Right renal cortex interstitium (tissue), 3 donors: ENCODE measurements around the gene BTBD16. TPM values are rescaled to one million over a fixed set of nuclear protein-coding genes. Genes with fewer than 3 reads are reported as not detected.

Experiments
- DNase-seq, 3 donors: peaks; one replicate each; pipeline ENCODE4 v3.0.0-alpha.2; 2013; ENCODE audit warnings: low read depth in 3 of 3, low spot score in 2 of 3
- polyA plus RNA-seq, 3 donors: library from polyadenylated mRNA; unstranded; fragments of 120-200 nt; gene quantifications; one replicate each; pipeline ENCODE4 v1.2.1, GENCODE V29; 2013; ENCODE audit not compliant: insufficient read length in 3 of 3

Gene BTBD16
- 1 to 10 TPM in 1 of 3 donors, under 1 TPM in 2; 0.36 to 1.6 (median 0.60) TPM for polyA plus RNA-seq

DNA sequence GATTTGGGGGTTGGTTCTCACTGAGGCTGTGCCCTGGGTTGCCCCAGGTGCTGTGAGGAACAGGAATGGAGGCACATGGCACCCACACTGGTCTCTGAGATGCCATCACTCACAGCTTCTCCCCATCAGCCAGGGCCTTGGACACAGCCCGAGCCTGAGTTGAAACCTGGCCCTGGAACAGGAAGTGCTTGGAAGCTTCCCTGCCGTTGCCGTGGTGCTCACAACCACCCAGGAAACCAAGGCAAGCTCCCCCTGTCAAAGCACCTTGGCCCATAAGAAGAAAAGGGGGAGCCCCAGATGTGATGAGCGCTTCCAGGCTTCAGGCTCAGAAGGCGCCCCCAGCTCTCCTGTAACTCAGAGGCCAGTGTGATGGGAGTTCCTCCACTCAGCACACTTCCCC is at the start of gene BTBD16:
Gene BTBD16 (plus strand): TSS at position 221 of the 400 bp plus-strand sequence. CDS start 3,786 bp downstream, outside the sequence.
- DNase-seq, result no peak

DNA sequence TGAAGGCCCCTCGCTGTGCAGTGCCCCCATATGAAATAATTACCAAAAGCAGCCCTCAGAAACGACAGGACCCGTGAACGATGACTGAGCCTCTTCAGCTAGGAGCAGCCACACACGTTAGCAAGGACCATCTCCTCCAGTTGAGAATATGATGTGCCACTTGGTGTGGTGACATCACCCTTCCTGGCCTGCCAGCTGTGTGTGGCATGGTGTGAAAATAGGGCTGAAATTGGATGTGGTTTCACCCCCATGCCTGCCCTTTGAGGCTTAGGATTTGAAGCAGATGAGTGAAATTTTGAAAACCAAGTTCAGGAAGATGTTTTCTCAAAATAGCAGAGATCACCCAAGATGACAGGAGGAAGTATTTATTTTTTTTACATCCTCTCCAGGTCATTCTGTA is 49.1 kb upstream of the BTBD16 start:
- no peak for DNase-seq

DNA sequence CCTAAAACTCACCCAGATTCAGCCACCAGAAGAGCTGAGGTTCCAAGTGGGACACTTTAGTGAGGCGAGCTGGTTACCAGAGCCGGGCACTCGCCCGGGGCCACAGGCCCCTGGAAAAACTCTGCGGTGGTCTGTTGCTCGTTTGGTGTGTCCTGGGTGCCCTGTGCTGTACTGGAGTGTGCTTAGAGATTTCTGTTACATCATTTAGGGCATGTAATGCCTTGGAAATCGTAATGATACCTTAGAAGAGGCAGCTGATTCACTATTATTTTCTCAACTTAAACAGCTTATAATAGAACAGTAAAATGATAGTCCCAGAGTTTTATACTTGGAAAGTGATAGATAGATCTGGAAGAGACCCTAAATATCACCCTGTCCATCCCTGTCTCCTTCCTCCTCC is 48.5 kb upstream of the BTBD16 start:
- no peak for DNase-seq

- no peak for DNase-seq
These were observed 46.9 kb upstream of the BTBD16 start for GRCh38 chr10:122224159-122224558.

DNA sequence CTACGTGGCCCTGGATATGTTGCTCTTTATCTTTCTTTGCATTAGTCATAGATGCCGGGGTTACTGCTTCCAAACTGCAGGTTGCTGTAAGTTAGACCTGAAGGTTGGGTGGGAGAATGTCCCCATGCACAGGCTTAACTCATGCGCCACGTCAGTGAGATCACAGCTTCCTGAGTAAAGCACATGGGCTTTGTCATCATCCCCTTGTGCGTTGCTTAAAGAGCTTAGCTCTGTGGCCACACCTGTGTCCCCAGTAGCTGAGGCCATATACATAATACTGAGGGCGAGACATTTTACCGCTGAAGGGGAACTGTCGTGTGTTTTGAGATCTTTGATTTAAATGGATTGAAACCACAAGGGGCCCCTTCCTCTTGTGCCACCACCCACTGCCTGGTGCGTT is 45.8 kb upstream of the BTBD16 start:
- DNase-seq, result no peak

DNA sequence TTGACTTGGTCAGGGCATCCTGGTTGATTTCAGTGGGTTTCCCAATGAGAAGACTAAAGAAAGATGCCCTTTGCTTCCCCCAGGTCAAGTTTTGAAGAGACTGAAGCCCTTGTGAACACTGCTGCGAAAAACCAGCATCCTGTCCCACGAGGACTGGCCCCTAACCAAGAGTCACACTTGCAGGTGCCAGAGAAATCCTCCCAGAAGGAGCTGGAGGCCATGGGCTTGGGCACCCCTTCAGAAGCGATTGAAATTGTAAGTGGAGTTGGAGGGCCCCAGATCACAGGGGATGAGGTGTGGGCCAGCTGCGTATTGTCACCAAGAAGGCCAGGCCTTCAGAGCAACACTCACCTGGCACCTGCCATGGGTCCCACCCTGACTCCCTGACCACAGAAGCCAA is 43.3 kb upstream of the BTBD16 start:
- DNase-seq, result no peak

GRCh38 chr10:122229666-122230065 is 41.4 kb upstream of the BTBD16 start:
- DNase-seq, result no peak

GRCh38 chr10:122230222-122230621 is 40.9 kb upstream of the BTBD16 start:
- DNase-seq, result no peak

GRCh38 chr10:122232769-122233168 is 38.3 kb upstream of the BTBD16 start:
- peak in 2 of 3 donors; percentile 13 to 31 for DNase-seq

GRCh38 chr10:122233857-122234348 is 37.2 kb upstream of the BTBD16 start:
- DNase-seq, result peak in 1 of 3 donors; percentile 29

- DNase-seq, result peak in 2 of 3 donors; percentile 15 to 18
These were observed 36.7 kb upstream of the BTBD16 start for GRCh38 chr10:122234416-122234815.

DNA sequence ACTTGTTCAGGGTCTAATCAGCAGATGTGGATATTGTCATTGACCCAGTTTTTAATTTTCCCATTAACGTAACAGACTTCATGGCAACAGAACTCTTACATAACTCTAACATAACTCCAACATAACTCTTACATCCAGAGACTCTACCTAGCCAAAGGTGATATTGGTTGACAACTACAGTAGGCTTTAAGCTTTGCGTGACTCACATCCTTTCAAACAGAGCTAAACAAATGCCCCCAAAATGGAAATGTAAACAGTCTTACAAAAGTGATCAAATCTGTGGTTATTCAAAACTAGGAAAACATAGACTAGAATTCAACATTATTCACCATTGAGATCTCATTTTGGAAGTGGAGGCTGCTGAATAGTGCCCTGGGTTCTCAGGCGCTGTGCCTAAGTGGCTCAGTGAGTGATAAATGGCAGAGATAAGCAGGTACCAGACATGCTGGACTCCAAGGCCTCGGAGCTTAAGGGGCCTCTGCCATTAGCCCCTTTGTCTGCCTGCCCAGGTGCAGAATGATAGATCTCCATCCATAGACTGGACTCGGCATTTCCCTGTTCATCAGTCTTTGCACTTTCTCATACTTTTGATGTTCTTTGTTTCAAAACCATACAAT is 34.3 kb upstream of the BTBD16 start:
- DNase-seq, result no peak

DNA sequence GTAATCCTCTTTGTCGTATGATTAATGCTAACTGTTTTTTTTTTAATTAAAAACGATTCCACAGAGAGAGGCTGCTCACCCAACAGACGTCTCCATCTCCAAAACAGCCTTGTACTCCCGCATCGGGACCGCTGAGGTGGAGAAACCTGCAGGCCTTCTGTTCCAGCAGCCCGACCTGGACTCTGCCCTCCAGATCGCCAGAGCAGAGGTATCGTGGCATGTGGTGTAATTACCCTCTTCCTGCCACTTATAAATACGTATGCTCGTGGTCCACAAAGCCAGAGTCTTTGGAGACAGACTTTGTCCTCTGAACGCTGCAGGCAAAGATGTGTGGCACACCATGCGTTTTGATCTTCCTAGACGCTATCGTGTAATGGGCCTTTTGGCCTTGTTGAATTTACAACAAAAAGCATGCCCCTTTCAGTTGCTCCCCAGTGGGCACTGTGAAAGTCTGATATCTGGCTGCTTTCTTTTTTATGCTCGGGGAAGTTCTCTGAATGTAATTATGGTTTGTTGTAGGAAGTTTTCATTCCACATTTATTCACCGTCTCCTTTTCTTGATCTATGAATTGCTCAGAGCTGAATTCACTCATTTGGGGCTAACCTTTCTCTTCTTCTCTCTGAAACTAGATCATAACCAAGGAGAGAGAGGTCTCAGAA is 33.6 kb upstream of the BTBD16 start:
- DNase-seq, result no peak

- no peak for DNase-seq
These were observed 31.4 kb upstream of the BTBD16 start for GRCh38 chr10:122239578-122240257.

GRCh38 chr10:122240401-122240800 is 30.7 kb upstream of the BTBD16 start:
- DNase-seq, result no peak

GRCh38 chr10:122241836-122242235 is 29.3 kb upstream of the BTBD16 start:
- DNase-seq, result no peak

DNA sequence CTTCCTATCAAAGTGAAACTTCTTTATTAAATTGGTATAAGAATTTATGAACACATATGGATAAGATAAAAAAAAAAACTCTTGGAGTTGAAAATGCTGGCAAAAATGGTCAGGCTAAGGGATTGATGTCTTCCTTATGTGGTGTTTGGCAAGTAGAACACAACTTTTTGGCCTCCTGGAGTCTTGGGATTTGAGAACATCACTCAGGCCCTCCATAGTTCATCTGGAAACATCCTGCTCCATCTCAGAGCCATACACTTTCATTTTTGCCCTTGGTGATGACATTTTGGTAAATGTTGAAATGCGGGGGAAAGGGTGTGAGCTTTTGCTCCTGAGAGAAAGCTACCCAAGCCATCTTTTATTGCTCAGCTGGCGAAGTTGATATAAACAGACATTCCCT is 27.5 kb upstream of the BTBD16 start:
- DNase-seq, result no peak

DNA sequence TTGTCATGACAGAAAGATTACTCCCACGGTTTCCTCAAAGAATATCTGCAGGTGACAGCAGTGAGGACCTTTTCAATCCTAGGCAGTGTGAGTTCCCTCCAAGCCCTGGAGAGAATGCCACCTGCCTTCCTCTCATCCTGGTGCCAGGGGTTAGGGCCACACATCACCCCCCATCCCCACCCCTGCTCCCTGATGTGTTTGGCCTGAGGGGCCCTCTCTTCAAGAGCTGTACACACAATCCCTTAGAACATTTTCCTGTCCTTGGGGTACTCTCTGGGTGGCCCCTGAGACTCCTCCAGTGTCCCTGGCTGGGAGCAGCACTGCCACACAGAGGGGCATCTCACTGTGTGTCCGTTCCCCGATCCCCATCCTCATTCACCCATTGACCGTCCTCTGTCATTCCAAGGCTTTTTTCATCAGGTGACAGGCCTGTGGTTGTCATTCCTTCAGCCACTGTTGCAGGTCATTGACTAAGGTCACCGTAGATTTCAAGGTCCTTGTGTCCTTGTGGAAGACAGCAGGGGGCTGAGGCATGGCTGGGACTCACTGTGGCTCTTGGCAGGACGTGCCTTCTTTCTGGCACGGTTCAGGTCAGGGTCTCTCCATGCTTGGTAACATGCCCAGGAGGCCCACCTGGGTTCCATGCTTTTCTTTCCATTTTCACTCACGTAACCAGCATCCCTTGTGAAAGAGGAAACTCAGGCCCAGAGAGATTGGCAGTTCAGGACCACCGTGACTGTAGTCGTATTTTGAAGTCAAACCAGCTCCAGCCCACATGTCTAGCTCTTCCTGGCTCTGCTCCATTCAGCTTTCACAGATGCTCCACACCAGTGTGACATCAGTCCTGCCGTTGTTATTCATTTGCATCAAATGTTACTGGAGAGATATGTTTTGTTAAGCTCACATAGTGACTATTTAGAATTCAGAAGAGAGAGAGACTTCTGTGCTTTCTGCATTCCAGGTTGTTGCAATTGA is 26.8 kb upstream of the BTBD16 start:
- no peak for DNase-seq

- DNase-seq, result no peak
These were observed 26.0 kb upstream of the BTBD16 start for GRCh38 chr10:122245136-122245535.

DNA sequence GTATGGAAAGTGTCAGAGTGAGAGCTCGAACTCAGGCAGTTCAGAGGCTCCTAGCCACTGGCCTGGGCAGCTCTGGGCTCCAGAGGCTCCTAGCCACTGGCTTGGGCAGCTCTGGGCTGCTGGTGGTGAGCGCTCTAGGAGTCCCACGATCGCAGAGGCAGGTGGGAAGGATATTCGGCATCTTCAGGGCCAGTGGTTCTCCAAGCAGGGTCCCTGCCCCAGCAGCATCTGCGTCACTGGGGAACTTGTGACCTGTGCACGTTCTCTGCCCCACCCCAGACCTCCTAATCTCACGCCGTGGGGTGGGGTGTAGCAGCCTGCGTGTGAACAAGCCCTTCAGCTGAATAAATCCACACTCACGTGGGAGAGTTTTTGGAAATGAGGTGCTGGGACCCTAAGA is 25.2 kb upstream of the BTBD16 start:
- DNase-seq, result no peak
